WI38 (cell line): ENCODE results near the gene CLDN16.

Experiments
- H3K4me3 ChIP-seq: 2 replicates; pipeline ENCODE4 v1.5.1; 2011; ENCODE audit warnings: low read depth, mild to moderate bottlenecking, control low read depth, low read length
- TF ChIP-seq, protein P1 (sequence below): IDR thresholded peaks from 2 replicates; pipeline ENCODE4 v1.5.1; 2012; ENCODE audit warnings: low read depth, mild to moderate bottlenecking, control low read depth, low read length

The CLDN16 gene

DNA sequence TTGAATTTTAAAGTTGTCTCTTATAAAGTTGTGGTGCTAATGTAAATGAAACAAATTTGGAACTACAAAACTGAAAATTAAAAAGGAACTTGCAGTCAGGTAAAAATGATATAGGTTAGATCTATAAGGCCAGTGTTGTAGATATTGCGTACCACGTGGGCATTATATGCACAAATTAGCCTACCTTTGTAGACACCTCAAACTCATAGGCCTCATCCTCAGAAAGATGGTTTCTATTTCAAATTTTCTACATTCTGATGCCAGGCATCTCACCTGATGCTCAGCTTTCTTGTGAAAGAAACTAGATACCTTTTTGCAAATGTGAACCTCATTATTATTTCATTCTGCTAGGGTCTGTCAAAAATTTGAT lies 36.1 kb downstream of the CLDN16 start:
- TF ChIP-seq, protein P1, sequence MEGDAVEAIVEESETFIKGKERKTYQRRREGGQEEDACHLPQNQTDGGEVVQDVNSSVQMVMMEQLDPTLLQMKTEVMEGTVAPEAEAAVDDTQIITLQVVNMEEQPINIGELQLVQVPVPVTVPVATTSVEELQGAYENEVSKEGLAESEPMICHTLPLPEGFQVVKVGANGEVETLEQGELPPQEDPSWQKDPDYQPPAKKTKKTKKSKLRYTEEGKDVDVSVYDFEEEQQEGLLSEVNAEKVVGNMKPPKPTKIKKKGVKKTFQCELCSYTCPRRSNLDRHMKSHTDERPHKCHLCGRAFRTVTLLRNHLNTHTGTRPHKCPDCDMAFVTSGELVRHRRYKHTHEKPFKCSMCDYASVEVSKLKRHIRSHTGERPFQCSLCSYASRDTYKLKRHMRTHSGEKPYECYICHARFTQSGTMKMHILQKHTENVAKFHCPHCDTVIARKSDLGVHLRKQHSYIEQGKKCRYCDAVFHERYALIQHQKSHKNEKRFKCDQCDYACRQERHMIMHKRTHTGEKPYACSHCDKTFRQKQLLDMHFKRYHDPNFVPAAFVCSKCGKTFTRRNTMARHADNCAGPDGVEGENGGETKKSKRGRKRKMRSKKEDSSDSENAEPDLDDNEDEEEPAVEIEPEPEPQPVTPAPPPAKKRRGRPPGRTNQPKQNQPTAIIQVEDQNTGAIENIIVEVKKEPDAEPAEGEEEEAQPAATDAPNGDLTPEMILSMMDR: no peak
- no peak overlapping the region for H3K4me3 ChIP-seq

DNA sequence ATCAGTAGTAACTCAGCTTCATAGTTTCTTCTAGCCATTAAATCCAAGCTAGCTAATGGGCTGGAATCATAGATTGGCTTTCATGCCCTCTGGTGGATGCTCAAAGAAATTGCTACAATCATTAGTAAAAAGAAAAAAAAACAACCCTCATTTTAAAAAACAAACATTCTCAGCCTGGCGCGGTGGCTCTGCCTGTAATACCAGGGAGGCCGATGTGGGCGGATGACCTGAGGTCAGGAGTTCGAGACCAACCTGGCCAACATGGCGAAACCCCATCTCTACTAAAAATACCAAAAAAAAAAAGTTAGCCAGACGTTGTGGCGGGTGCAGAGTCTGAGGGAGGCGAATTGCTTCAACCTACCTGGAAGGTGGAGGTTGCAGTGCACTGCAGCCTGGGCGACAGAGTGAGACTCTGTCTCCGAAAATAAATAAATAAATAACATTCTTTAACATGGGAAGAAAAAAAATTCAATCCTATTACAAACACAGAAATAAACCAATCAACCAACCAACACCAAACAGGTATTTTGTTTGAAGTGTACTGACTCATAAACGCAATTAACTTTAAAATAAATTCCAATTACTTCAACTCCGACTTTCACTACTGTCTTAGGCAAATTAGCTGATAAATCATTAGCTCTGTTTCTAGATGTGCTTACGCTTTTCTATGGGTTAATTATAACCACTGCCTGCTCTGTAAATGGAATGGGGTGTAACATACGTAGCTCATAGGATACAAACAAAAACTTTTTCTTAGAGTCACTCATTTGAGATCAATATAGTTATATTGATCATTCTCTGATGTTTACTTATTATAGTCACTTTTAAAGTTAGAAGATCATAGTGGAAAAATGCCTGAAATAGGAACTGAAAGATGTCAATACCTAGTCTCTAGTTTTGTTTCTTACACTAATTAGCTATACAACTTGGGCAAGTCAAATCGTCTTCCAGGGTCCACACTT lies 36.8 kb downstream of the CLDN16 start:
- no peak overlapping the region for H3K4me3 ChIP-seq
- TF ChIP-seq, protein P1: peak; percentile 32; the same call in 1 of the 2 replicates

DNA sequence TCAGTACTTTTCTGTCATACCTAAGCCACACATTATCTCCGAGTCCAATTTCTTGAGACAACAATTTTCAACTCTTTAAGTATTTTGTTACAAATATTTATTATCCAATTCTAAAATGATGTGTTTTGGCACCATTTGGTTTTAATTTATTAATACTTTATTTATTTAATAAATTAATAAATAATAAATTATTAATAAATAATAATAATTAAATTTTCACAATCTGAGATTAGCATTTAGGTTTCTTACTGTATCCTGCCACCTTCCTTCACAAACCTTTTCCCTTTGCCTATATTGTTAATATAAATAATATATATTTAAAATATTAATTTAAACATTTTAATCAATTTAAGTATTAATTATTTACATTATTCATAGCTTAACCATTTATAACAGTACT lies 37.9 kb downstream of the CLDN16 start:
- TF ChIP-seq, protein P1: no peak
- no peak overlapping the region for H3K4me3 ChIP-seq

DNA sequence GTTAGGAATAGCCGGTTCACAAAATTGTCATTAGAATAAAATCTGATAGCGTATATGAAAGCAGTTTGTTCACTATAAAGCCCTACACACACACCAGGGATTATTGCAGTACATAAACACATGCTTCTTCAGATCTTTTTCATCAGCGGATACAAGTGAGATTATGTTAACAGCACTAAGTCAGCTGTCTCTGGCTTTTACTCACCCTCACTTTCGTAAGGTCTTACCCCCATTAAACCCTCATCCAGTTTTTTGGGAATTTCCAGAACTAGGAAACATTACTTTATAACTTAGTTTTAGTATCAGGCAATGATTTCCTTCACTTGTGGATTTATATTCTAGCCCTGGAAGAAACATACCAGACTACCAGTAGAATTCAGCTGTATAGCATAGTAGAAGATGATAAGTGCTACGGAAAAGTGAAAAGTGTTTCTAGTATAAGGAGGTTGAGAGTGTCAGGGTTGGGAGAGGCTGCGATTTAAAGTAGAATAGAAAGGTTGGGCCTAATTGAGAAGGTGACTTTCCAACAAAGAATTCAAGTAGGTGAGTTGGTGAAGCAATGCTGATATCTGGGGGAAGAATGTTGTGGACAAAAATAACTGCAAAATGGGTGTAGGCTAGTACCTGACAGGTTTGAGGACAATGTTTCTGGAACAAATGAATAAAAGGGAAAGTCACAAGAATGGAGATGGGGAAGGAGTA lies 39.0 kb downstream of the CLDN16 start:
- no peak overlapping the region for H3K4me3 ChIP-seq
- TF ChIP-seq, protein P1: no peak

DNA sequence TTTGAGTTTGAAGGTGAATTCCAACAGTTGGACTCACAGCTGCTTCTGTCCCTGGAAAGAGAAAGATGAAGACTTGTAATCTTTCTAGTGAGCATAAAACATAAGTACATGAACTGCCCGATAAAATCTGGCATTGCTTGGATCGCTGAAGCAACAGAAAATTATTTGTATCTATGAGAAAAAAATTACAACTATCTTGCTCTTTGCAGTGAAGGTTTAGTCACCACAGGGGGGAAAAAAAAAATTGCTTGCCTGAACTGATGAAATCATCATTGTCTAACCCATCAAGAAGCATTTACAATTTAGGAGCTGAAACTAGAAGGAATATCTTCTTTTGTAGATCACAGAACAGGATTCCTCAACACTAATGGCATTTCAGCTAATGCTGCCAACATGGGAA lies 41.7 kb downstream of the CLDN16 start:
- TF ChIP-seq, protein P1: no peak
- no peak overlapping the region for H3K4me3 ChIP-seq

DNA sequence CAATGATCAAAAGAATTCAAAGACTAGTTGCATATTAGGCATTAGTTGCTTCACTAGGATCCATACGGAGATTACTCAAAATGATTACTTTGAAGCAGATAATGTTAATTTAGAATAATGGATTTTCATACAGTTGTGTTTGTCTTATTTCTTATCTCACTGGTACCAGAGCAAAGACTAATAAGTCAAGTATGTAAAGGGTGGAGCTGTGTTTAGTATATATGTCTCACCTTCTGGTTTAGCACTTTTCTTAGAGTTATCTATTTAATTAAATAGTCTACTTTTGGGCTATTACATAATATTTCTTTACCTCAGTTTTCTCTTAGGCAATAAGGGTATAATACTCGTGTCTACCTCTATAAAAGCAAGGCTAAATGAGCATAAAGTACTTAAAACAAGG lies 42.9 kb downstream of the CLDN16 start:
- no peak overlapping the region for H3K4me3 ChIP-seq
- TF ChIP-seq, protein P1: no peak

DNA sequence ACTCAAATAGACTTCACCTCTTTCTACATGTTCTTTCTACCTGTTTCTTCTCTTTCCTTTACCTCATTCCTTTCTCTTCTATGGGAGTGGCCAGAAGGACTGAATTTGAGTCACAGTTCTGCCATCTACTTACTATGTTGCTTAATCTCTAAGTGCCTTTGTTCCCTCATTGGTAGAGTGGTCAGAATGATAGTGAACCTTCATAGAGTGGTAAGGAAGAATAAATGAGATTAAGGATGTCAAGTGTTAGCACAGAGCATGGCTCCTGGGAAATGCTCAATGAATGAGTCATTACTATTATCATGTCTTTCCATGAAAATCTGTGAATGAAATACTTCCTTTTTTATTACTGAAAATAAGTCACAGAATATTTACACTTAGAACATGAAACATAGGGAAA lies 44.3 kb downstream of the CLDN16 start:
- TF ChIP-seq, protein P1: no peak
- H3K4me3 ChIP-seq: no peak overlapping the region
